ENCODE results near the gene CDC42BPG.

DNA sequence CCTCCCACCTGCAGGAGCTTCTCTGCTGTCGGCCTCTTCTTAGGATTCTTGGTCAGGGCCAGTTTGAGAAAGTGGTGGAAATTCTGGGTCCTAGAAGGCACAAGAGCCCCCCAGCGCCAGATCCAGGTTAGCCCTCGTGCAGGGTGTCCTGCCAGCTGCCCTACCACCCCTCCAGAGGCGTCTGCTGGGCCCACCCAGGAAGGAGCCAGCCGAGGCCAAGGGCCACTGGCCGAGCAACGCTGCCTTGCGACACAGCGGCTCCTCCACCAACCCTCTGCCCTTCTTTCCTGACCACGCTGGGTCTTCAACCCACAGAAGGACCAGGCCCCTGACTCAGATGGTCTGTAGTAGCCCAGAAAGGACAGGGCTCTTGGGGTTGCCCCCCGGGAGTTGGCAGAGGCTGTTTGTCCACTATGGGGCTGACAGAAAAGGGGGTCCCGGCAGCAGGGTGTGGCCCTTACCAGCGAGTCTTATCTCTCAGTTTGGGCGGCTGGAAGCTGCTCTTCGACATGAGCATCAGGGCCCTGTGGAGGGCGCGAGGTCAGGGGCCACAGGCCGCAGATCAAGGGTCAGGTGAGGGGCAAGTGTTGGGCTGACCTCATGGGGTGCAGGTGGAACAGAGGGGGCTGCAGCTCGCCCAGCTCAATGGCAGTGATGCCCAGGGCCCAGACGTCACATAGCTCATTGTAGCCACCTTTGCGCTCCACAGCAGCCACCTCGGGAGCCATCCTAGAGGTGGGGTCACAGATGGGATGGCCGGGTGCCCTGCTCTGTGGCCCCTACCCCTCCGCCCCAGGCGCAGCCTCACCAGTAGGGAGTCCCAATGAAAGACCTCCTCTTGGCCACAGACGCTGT, 43.9 kb downstream of the CDC42BPG start:
- TF ChIP-seq, protein P1, sequence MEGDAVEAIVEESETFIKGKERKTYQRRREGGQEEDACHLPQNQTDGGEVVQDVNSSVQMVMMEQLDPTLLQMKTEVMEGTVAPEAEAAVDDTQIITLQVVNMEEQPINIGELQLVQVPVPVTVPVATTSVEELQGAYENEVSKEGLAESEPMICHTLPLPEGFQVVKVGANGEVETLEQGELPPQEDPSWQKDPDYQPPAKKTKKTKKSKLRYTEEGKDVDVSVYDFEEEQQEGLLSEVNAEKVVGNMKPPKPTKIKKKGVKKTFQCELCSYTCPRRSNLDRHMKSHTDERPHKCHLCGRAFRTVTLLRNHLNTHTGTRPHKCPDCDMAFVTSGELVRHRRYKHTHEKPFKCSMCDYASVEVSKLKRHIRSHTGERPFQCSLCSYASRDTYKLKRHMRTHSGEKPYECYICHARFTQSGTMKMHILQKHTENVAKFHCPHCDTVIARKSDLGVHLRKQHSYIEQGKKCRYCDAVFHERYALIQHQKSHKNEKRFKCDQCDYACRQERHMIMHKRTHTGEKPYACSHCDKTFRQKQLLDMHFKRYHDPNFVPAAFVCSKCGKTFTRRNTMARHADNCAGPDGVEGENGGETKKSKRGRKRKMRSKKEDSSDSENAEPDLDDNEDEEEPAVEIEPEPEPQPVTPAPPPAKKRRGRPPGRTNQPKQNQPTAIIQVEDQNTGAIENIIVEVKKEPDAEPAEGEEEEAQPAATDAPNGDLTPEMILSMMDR (IDR thresholded peaks at IDR 0.05): no peak
- TF ChIP-seq POLR2A (IDR thresholded peaks at IDR 0.05): no peak
